A673 (cell line): ENCODE data around the gene CDH23. TPM values are rescaled to one million over a fixed set of nuclear protein-coding genes. Genes with fewer than 3 reads are reported as not detected.

Experiments
- BruUV-seq: library from RNA; stranded (reverse); fragments of 400-500 nt; replicated peaks from 2 replicates; lab custom pipeline; 2021; lab: Mats Ljungman, UMichigan
- CTCF ChIA-PET: fragments of 300-600 bp; sonication (Branson Sonifier 250); formaldehyde crosslinking; loops from one replicate; lab custom pipeline; 2022; ENCODE audit warnings: antibody characterized with exemption; lab: Charles Lee
- POLR2A ChIA-PET: fragments of 300-600 bp; sonication (Branson Sonifier 250); formaldehyde crosslinking; loops from one replicate; lab custom pipeline; 2022; ENCODE audit warnings: antibody characterized with exemption; ENCODE audit not compliant: low non-redundant PET; lab: Charles Lee
- DNase-seq: peaks from one replicate; pipeline ENCODE4 v3.0.0-alpha.2; 2015; ENCODE audit warnings: low spot score
- H3K27ac ChIP-seq: fragments of 200-600 bp; sonication (generic); 2 replicates; pipeline ENCODE4 v1.5.1; 2016; ENCODE audit warnings: mixed run types, low read depth, mild to moderate bottlenecking, mixed read lengths, antibody characterized with exemption, low read length; ENCODE audit not compliant: poor library complexity, severe bottlenecking
- H3K27me3 ChIP-seq: fragments of 200-600 bp; sonication (generic); replicated peaks from 2 replicates; pipeline ENCODE4 v1.6.1; 2017; ENCODE audit warnings: mixed run types, low read depth, mild to moderate bottlenecking, mixed read lengths, antibody characterized with exemption, low read length; ENCODE audit not compliant: insufficient read depth, poor library complexity
- H3K36me3 ChIP-seq: fragments of 200-600 bp; sonication (generic); 2 replicates; pipeline ENCODE4 v1.6.1; 2016; ENCODE audit warnings: mixed run types, mild to moderate bottlenecking, mixed read lengths, antibody characterized with exemption, low read length; ENCODE audit not compliant: insufficient read depth, poor library complexity, severe bottlenecking
- H3K4me1 ChIP-seq: fragments of 200-600 bp; sonication (generic); 2 replicates; pipeline ENCODE4 v1.6.1; 2017; ENCODE audit warnings: mixed run types, mild to moderate bottlenecking, mixed read lengths, antibody characterized with exemption, low read length; ENCODE audit not compliant: insufficient read depth, poor library complexity, severe bottlenecking
- H3K4me3 ChIP-seq: fragments of 200-600 bp; sonication (generic); 2 replicates; pipeline ENCODE4 v1.5.1; 2016; ENCODE audit warnings: low read depth, mixed run types, mild to moderate bottlenecking, mixed read lengths, low read length; ENCODE audit not compliant: poor library complexity, severe bottlenecking
- H3K9me3 ChIP-seq: fragments of 200-600 bp; sonication (generic); 2 replicates; pipeline ENCODE4 v1.6.1; 2016; ENCODE audit warnings: mixed run types, low read depth, mild to moderate bottlenecking, mixed read lengths, antibody characterized with exemption, low read length; ENCODE audit not compliant: poor library complexity, severe bottlenecking
- CTCF ChIP-seq: fragments of 300-800, 200-600 bp; sonication (generic); conservative IDR thresholded peaks from 2 replicates; pipeline ENCODE4 v1.5.1; 2017; ENCODE audit warnings: low read depth, mild to moderate bottlenecking, antibody characterized with exemption, low read length, moderate library complexity, mixed read lengths
- EZH2 ChIP-seq: fragments of 200-600 bp; sonication (generic); IDR thresholded peaks from 2 replicates; pipeline ENCODE4 v1.6.1; 2017; ENCODE audit warnings: borderline replicate concordance, low read depth, mild to moderate bottlenecking, mixed read lengths, antibody characterized with exemption, low read length; ENCODE audit not compliant: poor library complexity, severe bottlenecking
- intact Hi-C: fragments of 100-400 bp; cut with micrococcal nuclease; formaldehyde crosslinking; loops from one replicate; pipeline ENCODE4 v1.10.0; 2022; ENCODE audit not compliant: unreplicated experiment
- total RNA-seq: library from RNA; stranded (reverse); gene quantifications from 2 replicates; pipeline ENCODE4 v1.2.3, GENCODE V29; 2021

Gene CDH23
- total RNA-seq, 1 experiment from 2014 or later, result 49.7 TPM

DNA sequence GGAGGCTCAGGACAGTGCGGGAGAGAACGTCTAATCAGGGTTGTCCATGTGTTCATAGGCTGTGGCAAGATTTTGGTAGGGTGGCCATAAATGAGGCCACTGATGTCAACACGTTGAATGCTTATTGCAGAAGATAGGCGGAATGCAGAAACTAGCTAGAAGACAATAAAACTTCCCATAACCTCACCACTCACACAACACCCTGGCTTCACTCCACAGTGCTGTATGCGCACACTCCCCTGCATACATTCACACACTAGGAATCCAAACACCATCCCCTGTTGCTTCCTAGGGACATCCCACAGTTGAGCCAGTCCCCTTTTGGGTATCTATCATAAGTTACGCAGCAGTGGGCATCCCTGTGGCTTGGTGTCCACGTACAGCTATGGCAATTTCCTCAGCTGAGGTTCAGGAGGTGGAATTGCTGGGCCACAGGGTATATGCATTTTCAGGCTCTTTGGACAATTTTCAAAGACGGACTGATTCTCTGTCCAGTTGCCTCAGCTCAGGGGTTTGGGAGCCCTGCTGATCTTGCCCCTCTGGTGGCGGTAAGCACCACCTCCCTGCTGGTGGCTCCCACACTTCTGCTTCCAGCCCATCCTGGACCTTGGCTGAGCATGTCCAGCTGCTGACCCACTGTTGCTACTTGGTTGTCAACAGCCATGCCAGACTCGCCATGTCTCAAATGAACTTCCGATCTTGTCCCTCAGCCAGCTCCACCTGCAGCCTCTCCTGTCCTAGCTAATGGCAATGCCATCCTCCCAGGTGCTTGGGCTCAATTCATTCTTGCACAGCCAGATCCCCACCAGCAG, 36.4 kb downstream of the CDH23 start:
- no TSS peak for BruUV-seq
- Histone ChIP-seq H3K4me1 (peaks cover 83% of the 10 kb centered on the region), H3K36me3 (no peaks in the 10 kb centered on the region), H3K27ac (peak overlapping the region; percentile 80), H3K9me3 (no peaks in the 10 kb centered on the region), H3K4me3 (no peak overlapping the region), H3K27me3 (no peaks in the 10 kb centered on the region)
- TF ChIP-seq CTCF (no peak), EZH2 (no peak)
- ChIA-PET CTCF (no interaction called here), POLR2A (no interaction called here)
- DNase-seq, result no peak
- intact Hi-C loops, result no loop called here

DNA sequence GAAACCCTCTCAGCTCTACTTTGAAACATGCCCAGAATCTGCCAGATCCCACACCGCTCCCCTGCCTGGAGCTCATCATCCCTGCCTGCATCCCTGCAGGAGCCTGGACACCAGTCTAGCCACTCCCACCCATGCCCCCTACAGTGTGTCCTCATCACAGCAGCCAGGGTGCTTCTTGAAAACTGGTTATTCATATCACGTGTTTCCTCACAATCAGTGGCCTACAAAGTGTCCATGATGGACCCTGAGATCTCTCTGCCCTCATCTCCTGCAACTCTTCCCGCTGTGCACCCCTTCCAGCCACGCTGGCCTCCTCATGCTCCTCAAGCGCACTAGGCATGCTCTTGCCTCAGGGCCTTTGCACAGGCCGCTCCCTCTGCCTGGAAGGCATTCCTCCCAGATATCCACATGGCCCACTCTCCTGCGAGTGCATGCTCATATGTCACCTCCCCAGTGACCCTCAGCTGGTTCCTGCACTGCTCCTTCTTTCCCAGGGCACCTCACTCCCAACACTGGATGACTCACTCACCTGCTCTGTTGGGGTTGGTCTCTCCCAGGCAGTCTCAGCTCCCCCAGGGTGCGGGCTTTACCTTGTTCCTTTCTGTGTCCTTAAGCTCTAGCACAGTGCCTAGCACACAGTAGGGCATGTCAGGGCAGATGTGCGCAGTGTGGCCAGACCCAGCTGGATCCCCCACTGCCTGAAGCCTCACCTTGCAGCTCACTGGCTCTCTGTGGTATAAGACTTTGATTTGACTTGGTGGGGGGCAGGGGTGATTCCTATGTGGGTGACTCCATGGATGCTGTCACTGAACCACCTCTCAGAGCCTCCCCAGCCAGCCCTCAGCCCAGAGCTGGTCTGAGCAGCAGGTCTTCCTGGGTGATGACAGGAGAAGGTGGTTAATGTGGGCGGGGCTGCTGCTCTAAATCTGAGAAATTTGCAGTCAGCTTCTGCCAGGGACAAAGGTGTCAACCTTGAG, 37.3 kb downstream of the CDH23 start:
- Histone ChIP-seq H3K36me3 (no peaks in the 10 kb centered on the region), H3K9me3 (no peaks in the 10 kb centered on the region), H3K4me1 (peaks cover 82% of the 10 kb centered on the region), H3K4me3 (no peak overlapping the region), H3K27me3 (no peaks in the 10 kb centered on the region), H3K27ac (peak overlapping the region; percentile 34)
- intact Hi-C loops, result no loop called here
- ChIA-PET CTCF (no interaction called here), POLR2A (no interaction called here)
- no TSS peak for BruUV-seq
- TF ChIP-seq CTCF, result no peak
- TF ChIP-seq EZH2, result no peak
- DNase-seq, result no peak

GRCh38 chr10:71434760-71435394, 38.2 kb downstream of the CDH23 start:
- H3K9me3 ChIP-seq, result no peaks in the 10 kb centered on the region
- ChIA-PET CTCF (no interaction called here), POLR2A (no interaction called here)
- H3K36me3 ChIP-seq, result no peaks in the 10 kb centered on the region
- TF ChIP-seq EZH2, result no peak
- TF ChIP-seq CTCF, result no peak
- H3K27me3 ChIP-seq, result no peaks in the 10 kb centered on the region
- intact Hi-C loops, result no loop called here
- peaks cover 74% of the 10 kb centered on the region for H3K4me1 ChIP-seq
- H3K4me3 ChIP-seq, result no peak overlapping the region
- DNase-seq, result no peak
- no TSS peak for BruUV-seq
- peak overlapping the region; percentile 74 for H3K27ac ChIP-seq
